K562 (cell line): ENCODE measurements around the gene UQCRC1. TPM values are rescaled to one million over a fixed set of nuclear protein-coding genes. Genes with fewer than 3 reads are reported as not detected.

ENCODE experiments used
- ATF1 ChIP-seq, 2 experiments: fragments of 450-650 bp in 1 of 2; IDR thresholded peaks; 2 replicates each; pipeline ENCODE4 v1.6.1; 2016; ENCODE audit warnings: missing compliant biosample characterization in 1 of 2, missing genetic modification characterization in 1 of 2
- ESRRB ChIP-seq: fragments of 250-450 bp; sonication (Bioruptor Pico); IDR thresholded peaks from 2 replicates; pipeline ENCODE4 v1.5.0; 2020; ENCODE audit warnings: mild to moderate bottlenecking, moderate library complexity, borderline replicate concordance
- FOXK1 ChIP-seq: sonication (generic); formaldehyde crosslinking; IDR thresholded peaks from 2 replicates; pipeline ENCODE4 v1.8.0; 2022; ENCODE audit warnings: missing genetic modification reagents, mild to moderate bottlenecking, borderline replicate concordance
- KDM5B ChIP-seq: fragments of 200-600 bp; sonication (generic); IDR thresholded peaks from 2 replicates; pipeline ENCODE4 v1.6.1; 2012; ENCODE audit warnings: low read depth, mild to moderate bottlenecking, moderate library complexity, low read length, control low read depth, inconsistent platforms; ENCODE audit not compliant: insufficient replicate concordance
- MNT ChIP-seq, 2 experiments: fragments of 450-650 bp; conservative IDR thresholded peaks; 2 replicates each; pipeline ENCODE4 v1.6.1; 2017; ENCODE audit warnings: mild to moderate bottlenecking in 2 of 2, moderate library complexity in 2 of 2
- MTA3 ChIP-seq: fragments of 450-650 bp; formaldehyde crosslinking; IDR thresholded peaks from 2 replicates; pipeline ENCODE4 v1.6.1; 2017; ENCODE audit warnings: mild to moderate bottlenecking, borderline replicate concordance
- POLR2B ChIP-seq: fragments of 450-650 bp; IDR thresholded peaks from 2 replicates; pipeline ENCODE4 v1.6.1; 2018; ENCODE audit warnings: low read depth; ENCODE audit not compliant: partially characterized antibody
- POU5F1 ChIP-seq: fragments of 150-350 bp; IDR thresholded peaks from 2 replicates; pipeline ENCODE4 v1.6.1; 2014; ENCODE audit warnings: borderline replicate concordance, low read length, low read depth, mild to moderate bottlenecking; ENCODE audit not compliant: partially characterized antibody
- RBM34 ChIP-seq: fragments of 200-400 bp; formaldehyde crosslinking; IDR thresholded peaks from 2 replicates; pipeline ENCODE4 v1.6.1; 2018; ENCODE audit warnings: low read length, borderline replicate concordance; ENCODE audit not compliant: insufficient read depth
- REST ChIP-seq, 2 experiments: fragments of 450-650 bp; formaldehyde crosslinking in 1 of 2; IDR thresholded peaks; 2 replicates each; pipeline versions ENCODE4 v1.4.0 to v1.6.1; 2014 to 2020; ENCODE audit warnings: mild to moderate bottlenecking in 2 of 2, borderline replicate concordance in 1 of 2, low read depth in 1 of 2
- TFAP4 ChIP-seq: sonication (generic); formaldehyde crosslinking; IDR thresholded peaks from 2 replicates; pipeline ENCODE4 v1.8.0; 2022; ENCODE audit warnings: missing genetic modification reagents, mild to moderate bottlenecking, moderate library complexity, borderline replicate concordance
- ZBTB7A ChIP-seq: IDR thresholded peaks from 2 replicates; pipeline ENCODE4 v1.6.1; 2011; ENCODE audit warnings: low read depth, mild to moderate bottlenecking, low read length, moderate library complexity, borderline replicate concordance; ENCODE audit not compliant: control insufficient read depth
- ZNF165 ChIP-seq: fragments of 250-450 bp; sonication (Bioruptor Pico); IDR thresholded peaks from 2 replicates; pipeline ENCODE4 v1.4.0; 2020; ENCODE audit warnings: borderline replicate concordance
- ZNF561 ChIP-seq: fragments of 450-650 bp; formaldehyde crosslinking; conservative IDR thresholded peaks from 2 replicates; pipeline ENCODE4 v1.4.0; 2020; ENCODE audit warnings: mild to moderate bottlenecking, moderate library complexity
- polyA plus RNA-seq, 8 experiments: library from polyadenylated mRNA; depleted of rRNA in 4 of 8; stranded (reverse) in 5 of 8; unstranded in 3 of 8; fragments of >200 nt; fragmentation: Nextera tagmentation in 2 of 8; fragmentation: Illumina TruSeq in 1 of 8; extraction: Ambion mirVana in 2 of 8; extraction: Trizol in 1 of 8; gene quantifications; 2 replicates each; pipeline versions ENCODE4 v1.2.1 to v1.2.3, GENCODE V29; 2011 to 2014; ENCODE audit warnings: inconsistent platforms in 1 of 8, missing spikeins in 1 of 8
- total RNA-seq, 7 experiments: library from RNA; depleted of rRNA in 6 of 7; stranded (reverse); fragments of >200 nt in 6 of 7; fragmentation: Illumina TruSeq in 2 of 7; extraction: Trizol in 2 of 7; gene quantifications; 2 replicates each; pipeline versions ENCODE4 v1.2.1 to v1.2.3, GENCODE V29; 2011 to 2021; ENCODE audit warnings: low replicate concordance in 1 of 7

UQCRC1 gene
- total and polyA plus RNA-seq, 9 of the 15 experiments (the other 6 are each of a cell fraction or from before 2014, with no cell fraction given): 125 to 424 (median 268) TPM

DNA sequence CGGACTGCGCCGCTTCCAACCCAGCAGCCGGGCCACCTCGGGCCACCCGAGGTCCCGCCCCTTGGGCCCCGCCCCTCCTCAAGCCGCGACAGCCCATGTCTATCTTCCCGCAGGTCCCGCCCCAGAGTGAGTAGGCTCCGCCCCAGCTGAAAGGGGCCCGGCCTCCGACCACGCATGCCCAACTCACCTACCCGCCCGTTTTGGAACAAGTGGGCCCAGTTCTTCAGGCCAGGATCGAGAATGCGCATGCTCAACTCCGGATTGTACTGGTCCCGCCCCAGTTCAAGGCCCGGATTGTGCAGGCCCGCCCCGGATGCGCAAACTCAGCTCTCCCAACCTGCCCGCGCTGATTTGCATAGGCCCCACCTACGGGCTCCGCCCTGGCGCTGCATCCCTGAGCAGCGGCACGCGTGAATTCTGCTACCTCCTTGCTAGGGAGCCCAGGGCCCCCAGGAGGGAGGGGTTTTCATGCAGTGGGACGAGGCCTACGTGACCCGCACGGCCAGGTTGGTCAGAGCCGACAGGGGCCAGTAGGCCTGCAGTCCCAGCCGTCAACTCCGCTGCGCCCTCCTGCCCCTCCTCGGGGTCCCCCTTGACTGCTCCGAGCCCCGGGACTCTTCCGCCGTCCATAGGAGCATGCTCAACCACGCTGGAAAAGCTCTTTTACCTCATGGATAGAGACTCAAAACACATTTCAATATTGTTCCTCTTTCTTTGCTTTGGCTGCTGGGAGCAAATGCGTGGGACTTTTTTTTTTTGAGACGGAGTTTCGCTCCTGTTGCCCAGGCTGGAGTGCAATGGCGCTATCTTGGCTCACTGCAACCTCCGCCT lies 52.4 kb downstream of the UQCRC1 start, which contains the start of gene PFKFB4 (continued):
- TF ChIP-seq MNT (conservative IDR thresholded peaks at IDR 0.05) (peak; percentile 41 to 71; a peak in 2 of 4 replicates), FOXK1 (CRISPR knock-in tag) (0 out of 2 replicates have a peak, but pooled peaks have one; percentile 27), MTA3 (0 out of 2 replicates have a peak, but pooled peaks have one; percentile 21), REST (IDR thresholded peaks at IDR 0.05; ENCODE audit: borderline replicate concordance) (peak; percentile 76), REST (CRISPR knock-in tag; IDR thresholded peaks at IDR 0.05; ENCODE audit: low read depth) (0 out of 2 replicates have a peak, but pooled peaks have one; percentile 28), RBM34 (no peak), ESRRB (CRISPR knock-in tag) (no peak), ZNF561 (CRISPR knock-in tag) (no peak), ZNF165 (CRISPR knock-in tag) (no peak), POLR2B (peak; percentile 49), KDM5B (peak; percentile 46), ZBTB7A (peak; percentile 46; the same call in 1 of the 2 replicates), TFAP4 (CRISPR knock-in tag) (peak; percentile 69; the same call in 1 of the 2 replicates), POU5F1 (peak; percentile 25), ATF1 (CRISPR knock-in tag; IDR thresholded peaks at IDR 0.05) (no peak), ATF1 (tag; IDR thresholded peaks at IDR 0.05) (peak; percentile 70)
